Effector memory CD4-positive, alpha-beta T cell (primary cell): ENCODE measurements around the gene BRIP1.

ENCODE experiments used
- DNase-seq, 3 donors: peaks; one replicate each; pipeline ENCODE4 v3.0.0-alpha.2; 2020
- H3K27ac ChIP-seq: 2 replicates; pipeline ENCODE4 v1.7.0; 2013; ENCODE audit warnings: mild to moderate bottlenecking, low read length, moderate library complexity; ENCODE audit not compliant: insufficient read depth, poor library complexity, severe bottlenecking
- H3K27me3 ChIP-seq: replicated peaks from 2 replicates; pipeline ENCODE4 v1.7.0; 2013; ENCODE audit warnings: mild to moderate bottlenecking, low read length; ENCODE audit not compliant: insufficient read depth, control insufficient read depth, poor library complexity, severe bottlenecking
- H3K36me3 ChIP-seq: 2 replicates; pipeline ENCODE4 v1.7.0; 2013; ENCODE audit warnings: mild to moderate bottlenecking, low read length, moderate library complexity; ENCODE audit not compliant: control insufficient read depth, insufficient read depth
- H3K4me1 ChIP-seq: 2 replicates; pipeline ENCODE4 v1.7.0; 2013; ENCODE audit warnings: low read length, mild to moderate bottlenecking; ENCODE audit not compliant: control insufficient read depth, insufficient read depth, poor library complexity, severe bottlenecking
- H3K4me3 ChIP-seq: 2 replicates; pipeline ENCODE4 v1.7.0; 2013; ENCODE audit warnings: low read length, low read depth, mild to moderate bottlenecking; ENCODE audit not compliant: insufficient read depth, poor library complexity, severe bottlenecking
- H3K9me3 ChIP-seq: 2 replicates; pipeline ENCODE4 v1.7.0; 2013; ENCODE audit warnings: mild to moderate bottlenecking, low read length, moderate library complexity; ENCODE audit not compliant: control insufficient read depth

BRIP1 gene

DNA sequence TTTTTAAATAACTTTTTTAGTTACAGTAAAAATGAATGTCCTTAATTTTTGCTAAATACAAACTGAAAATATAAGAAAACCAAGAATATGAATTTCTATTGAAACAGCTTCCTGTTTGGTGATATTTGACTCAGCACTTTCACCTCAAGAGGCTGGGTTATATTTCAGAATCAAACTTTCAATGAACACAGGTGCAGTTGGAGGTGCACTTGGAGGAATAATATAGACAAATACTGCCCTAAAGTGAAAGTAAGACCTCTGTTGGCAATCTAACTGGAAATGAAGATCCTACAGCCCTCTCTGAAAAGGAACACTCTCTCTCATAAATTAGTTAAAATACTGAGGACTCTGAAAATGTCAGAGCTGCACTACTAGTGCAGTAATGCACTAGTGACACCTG lies 106.2 kb downstream of the BRIP1 start:
- H3K4me1 ChIP-seq = no peaks in the 10 kb centered on the region
- no peaks in the 10 kb centered on the region for H3K9me3 ChIP-seq
- DNase-seq = no peak
- H3K27ac ChIP-seq = no peak overlapping the region
- H3K27me3 ChIP-seq = no peaks in the 10 kb centered on the region
- no peaks in the 10 kb centered on the region for H3K36me3 ChIP-seq
- H3K4me3 ChIP-seq = no peak overlapping the region

DNA sequence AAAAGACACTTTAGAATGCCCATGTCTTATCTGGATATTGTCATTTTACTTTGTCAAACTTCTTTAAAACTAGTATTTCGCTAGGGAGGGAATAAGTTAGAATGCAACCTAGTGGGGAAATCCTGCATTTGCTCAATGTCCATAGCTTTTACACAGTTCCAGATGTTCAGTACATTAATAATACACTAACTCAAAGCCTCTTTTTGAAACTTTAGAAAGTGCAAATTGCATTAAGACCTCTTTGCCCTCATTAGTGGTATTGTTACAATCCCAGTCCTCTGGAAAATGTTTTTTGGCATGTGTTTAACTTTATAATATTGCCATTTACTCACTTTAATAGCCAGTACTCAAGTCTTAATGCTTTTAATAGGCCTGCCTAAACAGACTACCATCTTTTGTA lies 106.8 kb downstream of the BRIP1 start:
- no peaks in the 10 kb centered on the region for H3K4me1 ChIP-seq
- no peak for DNase-seq
- no peak overlapping the region for H3K4me3 ChIP-seq
- no peak overlapping the region for H3K27ac ChIP-seq
- H3K9me3 ChIP-seq = no peaks in the 10 kb centered on the region
- H3K27me3 ChIP-seq = no peaks in the 10 kb centered on the region
- no peaks in the 10 kb centered on the region for H3K36me3 ChIP-seq

DNA sequence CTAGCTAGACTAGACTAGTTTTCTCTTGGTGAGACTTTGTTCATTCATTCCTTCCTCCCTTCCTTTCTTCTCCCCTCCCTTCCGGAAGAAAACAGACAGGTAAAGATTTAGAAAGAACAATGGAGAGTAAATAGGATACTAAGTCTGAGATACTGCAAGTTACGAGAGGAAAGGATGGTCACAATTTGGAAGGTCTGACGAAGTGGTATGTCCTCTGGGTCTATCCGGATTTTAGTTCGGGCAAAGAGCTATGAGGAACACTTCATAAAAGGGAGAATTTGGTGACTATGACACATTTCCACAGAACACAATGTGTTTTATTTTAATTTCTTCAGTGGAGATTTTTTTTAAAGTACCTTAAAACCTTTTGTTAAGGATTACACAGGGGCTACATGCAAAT lies 107.7 kb downstream of the BRIP1 start:
- no peaks in the 10 kb centered on the region for H3K27me3 ChIP-seq
- DNase-seq = no peak

DNA sequence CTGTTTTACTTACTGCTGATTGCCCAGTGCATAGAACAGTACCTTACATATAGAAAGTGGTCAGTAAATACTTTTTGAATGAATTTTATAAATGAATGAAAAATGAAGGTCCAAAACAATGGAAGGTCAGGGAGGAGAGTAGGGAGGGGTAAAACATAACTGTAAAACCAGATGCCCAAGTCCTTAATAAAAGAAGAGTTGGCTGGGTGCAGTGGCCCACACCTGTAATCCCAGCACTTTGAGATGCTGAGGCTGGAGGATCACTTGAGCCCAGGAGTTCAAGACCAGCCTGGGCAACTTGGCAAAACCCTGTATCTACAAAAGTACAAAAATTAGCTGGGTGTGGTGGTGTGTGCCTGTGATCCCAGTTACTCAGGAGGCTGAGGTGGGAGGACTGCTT lies 108.2 kb downstream of the BRIP1 start:
- Histone ChIP-seq H3K27ac (no peak overlapping the region), H3K9me3 (no peaks in the 10 kb centered on the region), H3K4me3 (no peak overlapping the region), H3K4me1 (no peaks in the 10 kb centered on the region), H3K27me3 (no peaks in the 10 kb centered on the region), H3K36me3 (no peaks in the 10 kb centered on the region)
- no peak for DNase-seq

More for the DNA sequence above, 107.7 kb downstream of the BRIP1 start:
- H3K4me3 ChIP-seq = no peak overlapping the region
- no peaks in the 10 kb centered on the region for H3K4me1 ChIP-seq
- no peaks in the 10 kb centered on the region for H3K9me3 ChIP-seq
- no peaks in the 10 kb centered on the region for H3K36me3 ChIP-seq
- no peak overlapping the region for H3K27ac ChIP-seq

DNA sequence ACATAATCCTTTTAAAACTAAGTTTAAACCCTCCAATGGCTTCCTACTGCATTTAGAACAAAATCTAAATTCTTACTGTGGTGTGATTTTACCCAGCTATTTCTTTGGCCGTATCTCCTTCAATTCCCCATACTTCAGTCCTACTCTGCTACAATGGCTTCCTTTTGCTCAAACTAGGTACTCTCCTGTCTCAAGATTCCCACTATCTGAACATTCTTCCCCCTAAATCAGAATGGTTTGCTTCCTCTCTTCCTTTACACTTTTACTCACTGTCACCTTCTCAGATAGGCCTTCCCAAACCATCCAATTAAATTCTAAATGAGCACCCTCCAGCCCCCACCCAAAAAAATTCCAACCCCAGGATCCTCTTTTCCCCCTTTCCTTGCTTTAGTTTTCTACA lies 109.2 kb downstream of the BRIP1 start:
- H3K27me3 ChIP-seq = no peaks in the 10 kb centered on the region

DNA sequence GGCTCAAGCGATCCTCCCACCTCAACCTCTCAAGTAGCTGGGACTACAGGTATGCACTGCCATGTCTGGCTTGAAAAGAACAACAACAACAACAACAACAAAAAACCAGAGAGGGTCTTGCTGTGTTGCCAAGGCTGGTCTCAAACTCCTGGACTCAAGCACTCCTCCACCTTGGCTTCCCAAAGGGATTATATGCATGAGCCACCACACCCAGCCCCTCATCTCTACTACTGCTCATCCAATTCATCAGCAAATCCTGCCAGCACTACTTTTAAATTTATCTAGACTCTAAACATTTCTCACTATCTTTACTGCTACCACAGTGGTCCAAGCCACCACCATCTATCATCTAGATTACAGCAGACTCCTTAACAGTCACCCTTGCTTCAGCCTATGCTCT lies 109.6 kb downstream of the BRIP1 start:
- no peak for DNase-seq
- no peaks in the 10 kb centered on the region for H3K9me3 ChIP-seq
- H3K36me3 ChIP-seq = no peaks in the 10 kb centered on the region
- no peaks in the 10 kb centered on the region for H3K27me3 ChIP-seq
- H3K4me3 ChIP-seq = no peak overlapping the region
- H3K27ac ChIP-seq = no peak overlapping the region
- H3K4me1 ChIP-seq = no peaks in the 10 kb centered on the region

More for the DNA sequence above, 109.2 kb downstream of the BRIP1 start:
- Histone ChIP-seq H3K4me3 (no peak overlapping the region), H3K9me3 (no peaks in the 10 kb centered on the region), H3K36me3 (no peaks in the 10 kb centered on the region), H3K27ac (no peak overlapping the region), H3K4me1 (no peaks in the 10 kb centered on the region)
- DNase-seq = no peak

DNA sequence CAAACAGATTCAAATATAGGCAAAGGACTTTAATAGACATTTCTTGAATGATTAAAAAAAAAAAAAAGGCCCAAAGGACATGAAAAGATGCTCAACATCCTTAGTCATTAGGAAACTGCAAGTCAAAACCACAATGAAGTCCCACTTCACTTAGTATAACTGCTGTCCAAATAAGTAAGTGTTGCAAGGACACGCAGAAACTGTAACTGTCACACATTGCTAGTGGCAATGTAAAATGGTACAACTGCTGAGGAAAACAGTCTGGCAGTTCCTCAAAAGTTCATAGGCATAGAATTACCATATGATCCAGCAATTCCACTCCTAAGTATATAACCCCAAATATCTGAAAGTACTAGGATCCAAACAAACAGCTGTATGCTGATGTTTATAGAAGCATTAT lies 112.7 kb downstream of the BRIP1 start:
- Histone ChIP-seq H3K36me3 (no peaks in the 10 kb centered on the region), H3K4me1 (no peaks in the 10 kb centered on the region), H3K4me3 (no peak overlapping the region), H3K27ac (no peak overlapping the region), H3K9me3 (no peaks in the 10 kb centered on the region), H3K27me3 (no peaks in the 10 kb centered on the region)
- no peak for DNase-seq

DNA sequence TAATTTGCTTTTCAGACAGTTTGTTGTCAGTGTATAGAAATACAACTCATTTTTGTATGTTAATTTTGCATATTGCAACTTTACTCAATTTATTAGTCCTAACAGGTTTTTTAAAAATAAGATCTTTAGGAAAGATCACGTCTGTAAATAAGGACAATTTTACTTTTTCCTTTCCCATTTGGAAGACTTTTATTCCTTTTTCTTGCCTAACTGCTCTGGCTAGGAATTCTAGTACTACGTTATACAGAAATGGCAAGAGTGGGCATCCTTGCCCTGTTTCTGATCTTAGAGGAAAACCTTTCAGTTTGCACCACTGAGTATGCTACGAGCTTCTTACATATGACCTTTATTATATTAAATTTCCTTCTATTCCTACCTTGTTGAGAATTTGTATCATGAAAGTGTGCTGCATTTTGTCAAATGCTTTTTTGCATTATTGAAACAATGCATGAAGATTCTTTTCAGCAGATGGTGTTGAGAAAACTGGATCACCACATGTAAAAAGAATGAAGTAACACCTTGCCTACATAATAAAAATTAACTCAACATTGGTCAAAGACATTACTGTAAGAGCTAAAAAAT lies 113.4 kb downstream of the BRIP1 start:
- DNase-seq = no peak
- H3K9me3 ChIP-seq = no peaks in the 10 kb centered on the region
- no peaks in the 10 kb centered on the region for H3K4me1 ChIP-seq
- no peaks in the 10 kb centered on the region for H3K27me3 ChIP-seq
- H3K36me3 ChIP-seq = no peaks in the 10 kb centered on the region
- H3K4me3 ChIP-seq = no peak overlapping the region
- H3K27ac ChIP-seq = no peak overlapping the region

DNA sequence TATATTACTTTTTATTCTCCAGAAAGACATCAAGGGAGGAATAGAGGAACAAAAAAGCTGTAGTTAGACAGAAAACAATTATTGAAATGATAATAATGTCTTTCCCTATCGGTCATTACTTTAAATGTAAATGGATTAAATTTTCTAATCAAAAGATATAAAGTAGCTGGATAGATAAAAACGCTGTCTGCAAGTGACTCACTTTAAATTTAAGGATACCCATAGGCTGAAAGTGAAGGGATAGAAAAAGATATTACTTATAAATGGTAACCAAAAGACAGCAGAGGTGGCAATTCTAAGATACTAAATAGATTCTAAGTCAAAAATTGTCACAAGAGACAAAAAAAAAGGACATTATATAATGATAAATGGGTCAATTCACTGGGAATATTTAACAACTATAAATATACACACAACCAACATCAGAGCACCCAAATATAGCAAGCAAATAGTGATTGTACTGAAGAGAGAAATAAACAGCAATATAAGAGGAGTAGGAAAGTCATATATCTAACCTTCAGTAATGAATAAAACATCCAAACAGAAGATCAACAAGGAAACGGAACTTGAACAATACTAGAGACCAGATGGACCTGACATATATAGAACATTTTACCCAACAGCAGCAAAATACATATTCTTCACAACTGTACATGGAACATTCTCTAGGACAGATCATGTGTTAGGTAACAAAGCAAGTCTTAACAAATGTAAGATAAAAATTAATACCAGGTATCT lies 116.9 kb downstream of the BRIP1 start:
- H3K36me3 ChIP-seq = no peaks in the 10 kb centered on the region
- no peaks in the 10 kb centered on the region for H3K9me3 ChIP-seq
- H3K27ac ChIP-seq = no peak overlapping the region
- no peaks in the 10 kb centered on the region for H3K4me1 ChIP-seq
- DNase-seq = no peak
- H3K4me3 ChIP-seq = no peak overlapping the region
- H3K27me3 ChIP-seq = no peaks in the 10 kb centered on the region

DNA sequence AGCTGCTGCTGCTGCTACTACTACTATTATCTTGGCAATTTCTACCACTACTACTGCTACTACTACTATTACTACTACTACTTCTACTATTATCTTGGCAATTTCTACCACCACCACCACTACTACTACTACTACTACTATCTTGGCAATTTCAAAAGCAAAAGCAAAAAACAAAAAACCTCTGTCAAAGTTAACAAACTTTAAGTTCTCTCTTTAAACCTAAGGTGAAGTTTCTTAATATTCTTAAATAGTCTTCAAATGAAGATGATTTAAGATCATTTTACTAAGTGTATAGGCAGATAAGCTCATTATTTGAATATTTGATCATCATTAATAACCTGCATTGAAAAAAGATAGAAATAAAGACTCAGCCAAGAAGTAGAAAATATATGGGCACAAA lies 118.5 kb downstream of the BRIP1 start:
- Histone ChIP-seq H3K9me3 (no peaks in the 10 kb centered on the region), H3K4me3 (no peak overlapping the region), H3K36me3 (no peaks in the 10 kb centered on the region), H3K27me3 (no peaks in the 10 kb centered on the region), H3K4me1 (no peaks in the 10 kb centered on the region), H3K27ac (no peak overlapping the region)
- no peak for DNase-seq
